HAP-1 (cell line): Measurements from ENCODE around the gene SERPINB6.
"Not testable (repeated sequence)": the region's sequence is repeated elsewhere in the genome, so short reads cannot be mapped to it uniquely, and the experiment has no call there.

Experiments used
- DNase-seq, 2 experiments: peaks; one replicate each; pipeline ENCODE4 v3.0.0-alpha.2; 2016 to 2020; ENCODE audit warnings: low spot score in 2 of 2
- H3K27me3 ChIP-seq: fragments of 250-450 bp; sonication (Bioruptor Pico); 2 replicates; pipeline ENCODE4 v1.5.1; 2020; ENCODE audit warnings: low read depth, mild to moderate bottlenecking, moderate library complexity
- H3K36me3 ChIP-seq: fragments of 250-450 bp; sonication (Bioruptor Pico); replicated peaks from 2 replicates; pipeline ENCODE4 v1.5.1; 2020; ENCODE audit warnings: mild to moderate bottlenecking
- H3K4me1 ChIP-seq: fragments of 250-450 bp; sonication (Bioruptor Pico); 2 replicates; pipeline ENCODE4 v1.5.1; 2020; ENCODE audit warnings: mild to moderate bottlenecking
- H3K4me3 ChIP-seq: fragments of 250-450 bp; sonication (Bioruptor Pico); 2 replicates; pipeline ENCODE4 v1.5.1; 2020; ENCODE audit warnings: mild to moderate bottlenecking, moderate library complexity
- H3K9me3 ChIP-seq: fragments of 250-450 bp; sonication (Bioruptor Pico); 2 replicates; pipeline ENCODE4 v1.5.1; 2020; ENCODE audit warnings: mild to moderate bottlenecking, moderate library complexity
- in situ Hi-C: fragments of 300-500 bp; cut with MboI; formaldehyde crosslinking; loops from 3 replicates; pipeline ENCODE4 v1.14.3; 2020; ENCODE audit warnings: low sequenced_read_pairs, inconsistent platforms, mixed read lengths

Gene SERPINB6

GRCh38 chr6:2903411-2904185 lies 67.8 kb downstream of the SERPINB6 start:
- H3K4me3 ChIP-seq: peak overlapping the region; percentile 55
- H3K27me3 ChIP-seq, in situ Hi-C loops, DNase-seq, H3K9me3 ChIP-seq: not testable (repeated sequence)
- H3K4me1 ChIP-seq: peaks cover 14% of the 10 kb centered on the region
- peaks cover 17% of the 10 kb centered on the region for H3K36me3 ChIP-seq

- H3K27me3 ChIP-seq, DNase-seq, H3K4me1 ChIP-seq, H3K9me3 ChIP-seq, in situ Hi-C loops: not testable (repeated sequence)
- Histone ChIP-seq H3K4me3 (peak overlapping the region; percentile 55), H3K36me3 (peaks cover 24% of the 10 kb centered on the region)
These were observed 69.5 kb downstream of the SERPINB6 start for GRCh38 chr6:2901645-2902502.

DNA sequence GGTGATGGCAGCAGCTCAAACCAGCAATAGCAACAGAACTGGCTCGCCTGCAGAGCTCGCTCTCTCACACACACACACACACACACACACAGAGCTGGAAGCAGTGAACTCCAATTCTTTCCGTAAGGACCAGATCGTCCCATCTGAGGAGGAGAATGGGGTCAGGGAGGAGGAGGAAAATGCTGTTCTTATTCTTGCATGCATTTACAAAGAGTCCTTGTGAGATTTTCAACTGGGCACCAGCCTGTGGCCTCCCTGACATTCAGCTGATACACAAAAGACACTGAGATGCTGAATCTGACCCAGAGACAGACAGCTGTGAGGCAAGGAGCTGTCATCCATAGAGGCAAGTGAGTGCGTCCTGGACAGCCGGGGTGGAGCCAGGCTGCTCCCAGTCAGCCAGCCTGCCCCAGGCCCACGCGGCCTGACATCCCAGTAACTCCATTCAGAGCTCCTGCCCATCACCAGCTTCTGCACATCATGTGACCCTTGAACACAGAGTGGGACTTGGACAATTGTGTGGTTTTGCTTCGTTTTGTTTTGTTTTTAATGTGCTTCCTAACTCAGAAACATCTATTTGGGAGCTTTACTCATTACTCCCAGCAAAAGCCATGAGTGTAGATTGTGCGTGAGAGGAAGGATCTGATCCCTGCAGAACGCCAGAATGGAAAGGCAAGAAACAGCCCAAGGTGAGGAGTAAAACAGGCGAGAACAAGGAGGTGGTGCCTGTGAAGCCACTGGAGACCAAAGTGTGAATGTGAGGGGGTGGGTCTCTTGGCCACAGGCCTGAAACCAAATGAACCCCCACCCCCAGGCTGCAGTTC lies 70.3 kb downstream of the SERPINB6 start:
- in situ Hi-C loops: no loop called here
- Histone ChIP-seq H3K27me3 (no peaks in the 10 kb centered on the region), H3K4me1 (peaks cover 8% of the 10 kb centered on the region), H3K36me3 (peaks cover 27% of the 10 kb centered on the region), H3K4me3 (peak overlapping the region; percentile 55), H3K9me3 (no peaks in the 10 kb centered on the region)
- DNase-seq: peak in 1 of 2 experiments; percentile 50

DNA sequence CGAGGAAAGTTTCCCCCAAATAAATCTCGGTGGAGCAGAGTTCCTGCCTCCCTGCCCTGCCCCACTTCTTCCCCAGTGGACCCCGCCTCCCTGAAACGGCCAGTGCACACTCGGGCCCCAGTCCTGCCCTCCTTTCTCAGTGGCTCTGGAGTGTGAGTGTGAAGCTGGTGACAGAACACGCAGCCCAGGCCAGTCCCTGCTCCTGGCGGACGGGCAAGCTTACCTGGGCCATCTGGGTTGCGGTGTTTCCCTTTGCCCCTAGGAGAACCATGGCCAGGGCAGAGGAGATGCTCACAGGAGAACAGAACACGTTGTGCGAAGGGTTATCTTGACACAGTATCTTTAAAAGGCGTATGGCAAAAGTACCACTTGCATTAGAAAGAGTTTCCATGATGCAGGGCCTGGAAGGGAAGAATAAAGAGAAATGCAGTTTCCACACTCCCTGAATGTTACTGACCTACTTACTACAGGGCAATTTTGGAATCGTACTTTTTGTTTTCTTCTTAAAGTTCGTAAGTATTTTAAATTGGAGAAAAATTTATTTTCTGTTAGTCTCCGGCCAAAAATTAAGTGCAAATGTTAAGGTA lies 71.1 kb downstream of the SERPINB6 start:
- H3K4me3 ChIP-seq: no peak overlapping the region
- no peaks in the 10 kb centered on the region for H3K27me3 ChIP-seq
- in situ Hi-C loops: no loop called here
- DNase-seq: no peak
- H3K4me1 ChIP-seq: peaks cover 8% of the 10 kb centered on the region
- peaks cover 35% of the 10 kb centered on the region for H3K36me3 ChIP-seq
- H3K9me3 ChIP-seq: no peaks in the 10 kb centered on the region

DNA sequence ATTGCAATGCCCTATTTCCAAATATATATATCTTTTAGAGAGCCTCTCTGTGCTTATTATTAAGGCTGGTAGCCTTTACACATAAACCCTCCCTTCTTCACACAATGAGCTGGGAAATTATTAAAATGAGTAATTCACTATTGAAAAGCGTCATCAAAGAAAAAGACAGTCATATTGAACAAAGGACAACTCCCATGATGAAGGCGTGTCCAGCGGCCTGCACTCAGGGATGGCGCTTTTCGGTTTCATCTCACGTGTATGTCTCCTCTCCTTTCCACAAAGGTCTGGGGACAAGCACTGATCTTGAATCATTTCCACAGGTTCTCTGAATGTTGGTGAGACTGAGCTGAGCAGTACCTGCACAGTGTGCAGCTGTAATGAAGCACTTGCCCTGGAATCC lies 71.8 kb downstream of the SERPINB6 start:
- no peaks in the 10 kb centered on the region for H3K27me3 ChIP-seq
- peaks cover 8% of the 10 kb centered on the region for H3K4me1 ChIP-seq
- H3K9me3 ChIP-seq: no peaks in the 10 kb centered on the region
- no peak for DNase-seq
- H3K4me3 ChIP-seq: no peak overlapping the region
- peaks cover 42% of the 10 kb centered on the region for H3K36me3 ChIP-seq
- in situ Hi-C loops: no loop called here
